Cerebellar nuclear complex (tissue), 1 donor: ENCODE data around the gene NHERF2.
A peak's percentile ranks its signal among the peaks of the same experiment; 100 is the strongest.

Experiments used
- DNase-seq, 2 experiments: peaks; one replicate each; lab custom pipeline; 2025; lab: John Stamatoyannopoulos, UW

Gene NHERF2

GRCh38 chr16:1991135-1991551 lies 35.6 kb upstream of the NHERF2 start:
- no peak for DNase-seq

GRCh38 chr16:1991588-1991947 lies 35.1 kb upstream of the NHERF2 start:
- no peak for DNase-seq

DNA sequence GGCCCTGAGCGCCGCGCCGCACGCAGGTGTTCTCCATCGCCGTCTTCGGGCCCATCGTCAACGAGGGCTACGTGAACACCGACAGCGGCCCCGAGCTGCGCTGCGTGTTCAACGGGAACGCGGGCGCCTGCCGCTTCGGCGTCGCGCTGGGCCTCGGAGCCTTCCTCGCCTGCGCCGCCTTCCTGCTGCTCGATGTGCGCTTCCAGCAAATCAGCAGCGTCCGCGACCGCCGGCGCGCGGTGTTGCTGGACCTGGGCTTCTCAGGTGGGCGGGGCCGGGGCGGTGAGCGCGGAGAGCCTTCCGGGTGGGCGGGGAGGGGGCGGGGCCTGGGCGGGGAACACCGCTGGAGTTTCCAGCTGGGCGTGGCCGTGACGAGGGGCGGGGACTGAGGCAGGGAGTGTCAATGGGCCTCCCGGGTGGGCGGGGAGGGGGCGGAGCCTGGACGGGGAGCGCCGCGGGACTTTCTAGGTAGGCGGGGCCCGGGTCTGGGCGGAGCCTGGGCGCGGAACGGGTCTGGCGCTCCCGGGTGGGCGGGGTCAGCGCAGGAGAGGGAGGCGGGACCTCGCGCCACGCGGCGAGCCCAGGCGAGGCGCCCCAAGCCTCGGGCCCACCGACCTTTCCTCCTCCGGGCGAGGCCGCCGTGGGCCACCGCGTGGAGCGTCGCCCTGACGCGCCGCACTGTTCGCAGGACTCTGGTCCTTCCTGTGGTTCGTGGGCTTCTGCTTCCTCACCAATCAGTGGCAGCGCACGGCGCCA lies 34.6 kb upstream of the NHERF2 start:
- peak in 1 of 2 experiments; percentile 36 for DNase-seq

- no peak for DNase-seq
Measured at GRCh38 chr16:1992704-1993317, 33.9 kb upstream of the NHERF2 start.

- DNase-seq, result no peak
Measured at GRCh38 chr16:1993731-1994131, 33.0 kb upstream of the NHERF2 start.

GRCh38 chr16:1997494-1998359 lies 29.0 kb upstream of the NHERF2 start:
- DNase-seq, result no peak

- DNase-seq, result no peak
Measured at GRCh38 chr16:1998360-1998835, 28.3 kb upstream of the NHERF2 start.

DNA sequence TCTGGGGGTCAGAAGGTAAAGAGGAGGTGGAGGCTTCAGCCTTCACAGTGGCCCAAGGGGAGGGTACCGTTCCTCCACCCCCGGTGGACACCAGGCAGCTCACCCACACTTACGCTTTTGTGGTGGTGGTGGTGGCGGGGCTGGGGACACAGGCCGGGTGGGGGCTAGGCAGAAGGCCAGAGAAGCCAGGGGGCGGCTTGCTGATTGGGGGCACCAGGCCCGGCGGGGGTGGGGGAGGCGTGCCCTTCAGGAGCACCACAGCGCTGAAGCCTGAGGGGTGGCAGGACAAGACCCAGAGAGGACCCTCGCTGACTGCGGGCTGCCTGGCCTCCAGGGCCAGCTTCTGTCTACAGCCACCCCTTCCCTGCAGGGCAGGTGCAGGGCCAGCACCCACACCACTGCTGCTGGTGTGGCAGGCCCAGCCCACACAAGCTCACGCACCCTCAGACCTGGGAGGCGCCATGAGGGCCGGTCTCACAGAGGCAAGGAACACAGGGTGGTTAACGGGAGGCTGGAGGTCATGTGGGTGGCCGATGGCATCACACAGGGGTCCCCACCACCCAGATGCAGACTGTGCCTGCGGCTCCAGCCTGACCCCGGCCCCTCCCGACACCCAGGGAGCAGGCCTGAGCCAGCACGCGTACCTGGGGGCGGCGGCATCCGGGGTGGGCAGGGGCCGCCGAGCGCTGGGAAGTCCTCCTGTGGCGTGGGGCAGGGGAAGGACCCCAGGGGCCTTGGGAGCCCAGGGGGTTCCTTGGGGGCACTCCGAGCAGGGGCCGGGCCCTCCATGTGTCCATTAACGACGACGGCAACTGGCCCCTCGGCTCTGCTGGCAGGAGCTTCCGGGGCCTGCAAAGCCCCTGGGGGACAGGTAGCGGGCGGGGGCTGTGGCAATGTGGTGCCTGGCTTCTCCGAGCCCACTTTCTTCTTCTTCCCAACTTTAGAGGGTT lies 27.6 kb upstream of the NHERF2 start:
- DNase-seq, result no peak

DNA sequence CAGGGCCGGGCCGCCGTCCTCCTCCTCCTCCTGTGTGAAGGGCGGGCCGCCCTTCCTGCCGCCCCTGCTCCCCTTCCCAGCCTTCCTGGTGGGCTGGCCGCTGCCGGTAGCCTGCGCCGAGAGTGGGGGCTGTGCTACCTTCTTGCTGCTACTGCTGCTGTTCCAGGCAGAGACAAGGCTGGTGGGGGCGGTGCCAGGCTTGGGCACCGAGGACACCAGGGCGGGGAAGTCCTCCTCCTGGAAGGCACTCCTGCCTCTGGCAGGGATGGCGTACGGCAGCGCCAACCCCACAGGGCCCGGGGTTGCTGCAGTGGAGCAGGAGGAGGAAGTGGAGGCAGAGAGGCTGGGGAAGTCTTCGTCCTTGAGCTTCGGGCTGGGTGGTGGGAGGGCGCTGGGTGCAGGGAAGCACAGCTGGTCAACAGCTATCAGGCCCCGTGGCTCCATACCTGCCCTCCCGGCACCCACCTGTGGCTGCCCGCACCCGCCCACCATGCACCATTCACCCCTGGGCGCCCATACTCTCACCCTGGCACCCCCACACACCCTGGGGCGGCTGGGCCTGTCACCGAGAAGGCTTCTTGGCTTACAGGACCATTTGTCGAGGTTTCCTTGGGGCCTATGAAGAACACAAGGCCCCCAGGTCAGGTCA lies 26.7 kb upstream of the NHERF2 start:
- DNase-seq, result no peak

DNA sequence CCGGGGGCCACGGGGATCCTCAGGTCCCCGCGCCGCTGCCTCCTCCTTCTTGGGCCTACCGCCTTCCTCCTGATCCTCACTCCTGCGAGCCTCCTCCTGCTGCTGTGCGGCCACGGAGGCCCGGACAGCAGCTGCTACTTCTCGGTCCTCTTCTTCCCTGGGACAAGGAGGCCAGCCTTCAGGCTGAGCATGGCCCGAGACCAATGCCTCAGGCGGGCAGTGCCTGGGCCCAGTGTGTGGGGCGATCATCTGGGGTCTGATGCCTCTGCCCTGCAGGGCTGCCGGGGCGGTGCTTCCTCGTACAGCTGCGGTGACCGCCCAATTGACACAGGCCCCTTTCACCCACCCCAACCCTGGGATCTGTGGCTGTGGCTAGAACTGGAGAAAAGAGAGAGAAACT lies 25.7 kb upstream of the NHERF2 start:
- DNase-seq, result no peak

GRCh38 chr16:2001456-2002355 lies 25.0 kb upstream of the NHERF2 start:
- DNase-seq, result no peak

DNA sequence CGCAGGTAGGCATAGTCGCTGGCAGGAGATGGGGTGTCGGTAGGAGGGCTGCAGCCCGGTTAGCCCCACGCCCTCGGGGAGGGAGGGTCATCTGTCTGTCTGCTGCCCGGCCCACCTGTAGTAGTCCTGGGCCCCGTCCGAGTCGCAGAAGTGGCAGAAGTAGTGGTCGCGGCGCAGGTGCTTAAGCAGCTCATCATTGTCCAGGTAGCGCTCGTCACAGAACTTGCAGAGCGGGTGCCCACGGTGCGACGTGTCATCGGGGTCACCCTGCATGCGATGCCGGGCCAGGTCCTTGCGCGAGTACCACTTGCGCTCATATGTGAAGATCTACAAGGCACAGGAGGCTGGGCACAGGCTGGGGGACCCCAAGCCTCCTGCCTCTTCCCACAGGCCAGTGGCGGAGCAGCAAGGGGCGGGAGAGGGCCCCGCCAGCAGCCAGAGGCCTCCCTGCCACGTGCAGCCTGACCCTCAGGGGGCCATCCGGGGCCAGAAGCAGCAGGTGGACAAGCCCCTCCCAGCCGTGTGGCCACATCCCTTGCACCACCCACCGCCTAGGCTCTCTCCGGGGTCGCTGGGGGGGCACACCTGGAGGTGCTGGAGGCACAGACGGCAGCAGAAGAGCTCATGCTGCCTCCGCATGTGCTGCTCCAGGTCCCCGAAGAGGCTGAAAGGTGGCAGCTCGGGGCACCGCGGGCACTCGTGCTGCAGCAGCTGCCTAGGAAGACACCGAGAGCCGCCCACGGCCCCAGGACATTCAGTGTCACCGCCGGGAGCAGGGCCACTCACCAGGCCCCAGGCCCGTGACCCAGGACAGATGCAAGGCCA lies 24.1 kb upstream of the NHERF2 start:
- DNase-seq, result no peak

GRCh38 chr16:2003231-2003826 lies 23.4 kb upstream of the NHERF2 start:
- DNase-seq, result no peak

GRCh38 chr16:2003827-2004641 lies 22.7 kb upstream of the NHERF2 start:
- DNase-seq, result peak in 1 of 2 experiments; percentile 46

DNA sequence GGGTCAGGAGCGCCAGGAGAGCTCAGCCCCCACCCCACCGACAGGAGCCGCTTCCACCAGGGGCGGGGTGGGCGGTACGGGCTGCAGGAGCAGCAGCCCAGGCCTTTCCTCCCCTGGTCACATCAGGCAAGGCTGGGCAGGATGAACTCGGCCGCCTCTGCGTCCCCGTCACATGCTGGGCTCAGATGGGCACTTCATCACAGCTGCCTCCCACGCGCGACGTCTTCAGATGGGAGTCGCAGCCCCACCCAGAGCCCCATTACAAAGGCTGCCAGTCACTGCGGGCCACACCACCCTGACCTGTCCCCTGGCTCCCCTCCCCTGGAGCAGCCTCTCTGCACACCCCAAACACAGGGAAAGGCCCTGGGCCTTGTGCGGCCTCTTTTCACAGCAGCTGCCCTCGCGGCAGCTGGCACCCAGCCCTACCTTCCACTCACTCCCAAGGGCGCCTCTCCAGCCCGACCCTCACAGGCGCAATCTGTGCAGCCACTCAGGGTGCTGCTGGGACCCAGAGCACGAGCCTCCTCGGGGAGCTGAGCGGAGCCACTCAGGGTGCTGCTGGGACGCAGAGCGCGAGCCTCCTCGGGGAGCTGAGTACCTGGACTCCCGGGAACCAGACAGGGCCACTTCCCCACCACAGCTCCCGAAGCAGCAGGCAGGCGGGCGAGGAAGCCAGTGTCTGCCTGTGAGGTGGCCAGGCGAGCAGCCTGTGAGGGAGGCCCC lies 21.7 kb upstream of the NHERF2 start:
- no peak for DNase-seq

GRCh38 chr16:2005646-2006045 lies 21.1 kb upstream of the NHERF2 start:
- DNase-seq, result peak in 1 of 2 experiments; percentile 18

GRCh38 chr16:2006317-2006716 lies 20.4 kb upstream of the NHERF2 start:
- no peak for DNase-seq
